Adrenal gland (tissue), 12 donors: Measurements from ENCODE around the gene URI1. TPM values are rescaled to one million over a fixed set of nuclear protein-coding genes. Genes with fewer than 3 reads are reported as not detected.
A peak's percentile ranks its signal among the peaks of the same experiment; 100 is the strongest.

Experiments used
- DNase-seq, 7 donors: peaks; one replicate each; pipeline ENCODE4 v3.0.0-alpha.2; 2019 to 2020
- H3K27ac ChIP-seq, 5 donors: fragments of 200-600 bp; sonication (generic) in 4 of 5; 1 replicate in 3 of 5; 2 replicates in 2 of 5; pipeline versions ENCODE4 v1.5.1 to v1.8.0; 2016 to 2020; ENCODE audit warnings: mild to moderate bottlenecking in 1 of 5
- H3K27me3 ChIP-seq: fragments of 200-600 bp; 2 replicates; pipeline ENCODE4 v1.8.0; 2021
- H3K36me3 ChIP-seq, 2 donors: fragments of 200-600 bp; replicated peaks in 1 of 2; 1 replicate in 1 of 2; 2 replicates in 1 of 2; pipeline versions ENCODE4 v1.5.1 to v1.8.0; 2018 to 2022
- H3K4me1 ChIP-seq, 2 donors: fragments of 200-600 bp; replicated peaks in 1 of 2; 1 replicate in 1 of 2; 2 replicates in 1 of 2; pipeline versions ENCODE4 v1.5.1 to v1.8.0; 2018 to 2021
- H3K4me3 ChIP-seq, 4 donors: fragments of 200-600 bp; sonication (generic) in 3 of 4; one replicate each; pipeline ENCODE4 v1.5.1; 2016 to 2018
- H3K9me3 ChIP-seq, 3 donors: fragments of 200-600 bp; sonication (generic) in 1 of 3; replicated peaks in 1 of 3; 1 replicate in 2 of 3; 2 replicates in 1 of 3; pipeline versions ENCODE4 v1.5.1 to v1.8.0; 2016 to 2021
- CTCF ChIP-seq, 6 experiments: fragments of 450-650 bp in 4 of 6; fragments of 200-600 bp in 2 of 6; sonication (generic) in 1 of 6; IDR thresholded peaks; 1 replicate in 5 of 6; 2 replicates in 1 of 6; pipeline versions ENCODE4 v1.5.1 to v1.8.0; 2016 to 2021; ENCODE audit warnings: antibody characterized with exemption in 6 of 6, mild to moderate bottlenecking in 2 of 6, moderate library complexity in 1 of 6
- POLR2A ChIP-seq, 2 donors: fragments of 450-650 bp; IDR thresholded peaks; one replicate each; pipeline ENCODE4 v1.6.1; 2017; ENCODE audit warnings: antibody characterized with exemption in 2 of 2, mild to moderate bottlenecking in 2 of 2, moderate library complexity in 1 of 2
- WGBS, 4 donors: extraction: QIAGEN DNeasy Blood & Tissue Kit in 2 of 4; methylation state at CpG; one replicate each; pipeline versions ENCODE4 v1.1.5 to v1.1.7; 2013 to 2017; 5-methylcytosine and 5-hydroxymethylcytosine counted together
- intact Hi-C, 2 donors: fragments of 100-400 bp; cut with DNase I; formaldehyde crosslinking; loops; one replicate each; pipeline versions ENCODE4 v1.14.1 to v1.15.0; 2022 to 2023
- polyA plus RNA-seq, 3 donors: library from polyadenylated mRNA; stranded (reverse); fragments of 200-250 nt in 2 of 3; fragments of 350-450 nt in 1 of 3; fragmentation: Illumina TruSeq in 1 of 3; extraction: RNeasy Lipid Tissue Mini Kit (QIAGEN cat#74804) in 1 of 3; gene quantifications; one replicate each; pipeline ENCODE4 v1.2.3, GENCODE V29; 2013 to 2014
- total RNA-seq, 9 donors: library from RNA; depleted of rRNA in 4 of 9; stranded (reverse); fragments of >200 nt in 4 of 9; fragments of 120-200 nt in 1 of 9; fragmentation: NEBNext Ultra II Directional in 1 of 9; extraction: Animal tissue kit (Norgen Biotek cat#: 25700) in 1 of 9; gene quantifications; one replicate each; pipeline versions ENCODE4 v1.1.0 to v1.2.4, GENCODE V29; 2013 to 2023
- donor health status: healthy with polysubstance abuse.
- donor health status: Bipolar disorder and iron deficiency.
- donor health status: DM: yes; HTN: yes; CAD: no.
- donor health status: DM: no; HTN: no; CAD: no.
- donor health status: DM: no; HTN: no; CAD: no.
- donor health status: DM: yes; HTN: yes; CAD: no.

Gene URI1
- total and polyA plus RNA-seq, 12 donors, result 21.6 to 115 (median 71.1) TPM

GRCh38 chr19:29926031-29926430, 16.0 kb upstream of the URI1 start:
- TF ChIP-seq CTCF (IDR thresholded peaks at IDR 0.05) (no peak), POLR2A (IDR thresholded peaks at IDR 0.05) (no peak)
- no peak for DNase-seq
- intact Hi-C loops, result no loop called here

DNA sequence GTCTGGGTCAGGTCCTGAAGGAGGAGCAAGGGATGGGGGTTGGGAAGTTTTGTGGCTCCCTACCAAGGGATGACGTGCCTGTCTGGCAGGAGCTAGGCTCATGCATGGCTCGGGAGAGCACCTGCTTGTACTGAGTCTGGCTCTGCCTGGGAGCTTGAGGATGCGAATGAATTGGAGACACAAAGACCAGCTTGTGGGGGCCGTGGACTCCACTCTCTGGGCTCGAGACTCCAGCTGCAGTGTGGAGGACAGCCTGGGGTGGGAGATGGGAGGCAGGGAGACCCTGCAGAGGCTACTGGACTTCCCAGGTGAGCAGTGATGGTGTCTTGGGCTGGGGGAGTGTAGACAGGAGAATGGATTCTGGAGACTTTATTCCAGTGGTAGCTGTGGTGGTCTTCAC, 15.2 kb upstream of the URI1 start:
- Histone ChIP-seq H3K27me3 (no peaks in the 10 kb centered on the region), H3K4me3 (no peak overlapping the region), H3K27ac (no peak overlapping the region), H3K36me3 (no peaks in the 10 kb centered on the region), H3K9me3 (no peaks in the 10 kb centered on the region), H3K4me1 (no peaks in the 10 kb centered on the region)
- intact Hi-C loops, result no loop called here
- peak in 1 of 7 donors; percentile 41 for DNase-seq
- TF ChIP-seq POLR2A (IDR thresholded peaks at IDR 0.05) (no peak), CTCF (IDR thresholded peaks at IDR 0.05) (no peak)
- WGBS, 4 donors, result 82 to 92% (median 87%) methylated on average over 5 of the region's 5 CpGs

More at GRCh38 chr19:29926031-29926430, 16.0 kb upstream of the URI1 start:
- Histone ChIP-seq H3K9me3 (no peaks in the 10 kb centered on the region), H3K27ac (no peak overlapping the region), H3K27me3 (no peaks in the 10 kb centered on the region), H3K4me1 (no peaks in the 10 kb centered on the region), H3K36me3 (no peaks in the 10 kb centered on the region), H3K4me3 (no peak overlapping the region)
- 73 to 86% (median 79%) methylated on average over 1 of the region's 1 CpG for WGBS, 4 donors

DNA sequence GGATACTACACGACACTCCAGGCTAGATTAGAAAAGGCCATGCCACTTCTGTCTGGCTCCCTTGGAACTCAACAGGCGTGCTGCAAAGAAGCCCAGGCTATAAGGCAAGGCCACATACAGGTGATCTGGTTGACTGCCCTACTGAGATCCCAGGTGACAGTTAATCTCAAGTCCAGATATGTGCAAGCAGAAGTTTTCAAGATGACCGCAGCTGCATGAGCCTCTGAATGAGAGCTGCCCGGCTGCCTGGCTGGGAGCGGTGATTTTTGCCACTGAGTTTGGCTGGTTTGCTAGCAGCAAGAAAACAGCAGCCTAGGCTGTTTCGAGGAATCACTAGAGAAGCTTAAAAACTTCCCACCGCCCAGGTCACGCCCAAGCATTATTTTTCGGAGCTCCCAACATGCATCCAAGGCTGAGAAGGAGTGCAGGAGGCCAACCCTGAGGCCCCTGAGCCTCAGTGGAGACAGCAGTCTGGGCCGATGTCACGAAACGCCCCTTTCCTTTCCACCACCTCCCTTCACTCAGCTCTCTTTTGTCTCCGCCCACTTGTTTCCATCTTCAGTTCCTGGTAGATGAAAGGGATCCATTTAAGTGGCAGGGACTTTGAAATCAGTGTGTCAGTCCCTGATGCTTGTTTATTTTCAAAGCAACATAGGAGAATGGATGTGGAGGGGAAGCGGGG, 14.0 kb upstream of the URI1 start:
- Histone ChIP-seq H3K27me3 (no peaks in the 10 kb centered on the region), H3K27ac (no peak overlapping the region), H3K9me3 (no peaks in the 10 kb centered on the region), H3K4me3 (peak overlapping the region in 1 of 4 donors; percentile 7), H3K36me3 (no peaks in the 10 kb centered on the region), H3K4me1 (no peaks in the 10 kb centered on the region)
- intact Hi-C loops, result no loop called here
- DNase-seq, result peak in 3 of 7 donors; percentile 10 to 39 (median 28)
- WGBS, 4 donors, result 31 to 59% (median 44%) methylated on average over 11 to 14 of the region's 14 CpGs
- TF ChIP-seq POLR2A (IDR thresholded peaks at IDR 0.05), result no peak
- TF ChIP-seq CTCF (IDR thresholded peaks at IDR 0.05), result no peak

DNA sequence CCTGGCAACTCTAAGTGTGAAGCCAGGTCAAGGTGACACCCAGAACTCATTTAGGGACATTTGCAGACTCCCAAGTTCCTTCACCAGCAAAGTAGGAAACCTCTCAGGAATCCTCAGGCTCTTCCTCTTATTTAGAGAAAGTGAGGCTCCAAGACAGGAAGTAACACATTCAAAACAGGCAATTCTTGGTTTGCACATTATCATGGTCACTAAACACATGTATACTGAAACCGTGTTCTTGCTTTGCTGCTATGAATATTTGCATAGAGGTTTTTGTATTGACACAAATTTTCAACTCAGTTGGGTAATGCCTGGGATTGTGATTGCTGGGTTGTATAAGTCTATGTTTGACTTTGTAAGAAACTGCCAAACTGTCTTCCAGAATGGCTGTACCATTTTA, 13.2 kb upstream of the URI1 start:
- no peak overlapping the region for H3K4me3 ChIP-seq
- DNase-seq, result no peak
- TF ChIP-seq CTCF (IDR thresholded peaks at IDR 0.05) (no peak), POLR2A (IDR thresholded peaks at IDR 0.05) (no peak)
- WGBS, 4 donors, result 70 to 82% (median 77%) methylated on average over 1 of the region's 1 CpG
- H3K4me1 ChIP-seq, result no peaks in the 10 kb centered on the region
- no peaks in the 10 kb centered on the region for H3K9me3 ChIP-seq
- H3K27ac ChIP-seq, result no peak overlapping the region
- no peaks in the 10 kb centered on the region for H3K36me3 ChIP-seq
- intact Hi-C loops, result no loop called here
- H3K27me3 ChIP-seq, result no peaks in the 10 kb centered on the region
